IPS-18c (cell line): ENCODE results near the gene PRRT2.
A peak's percentile ranks its signal among the peaks of the same experiment; 100 is the strongest.

Source experiments
- H3K4me3 ChIP-seq: 2 replicates; pipeline ENCODE4 v1.7.0; 2013; ENCODE audit warnings: low read depth, mild to moderate bottlenecking, low read length, moderate library complexity; ENCODE audit not compliant: insufficient read depth
- H3K9me3 ChIP-seq: one replicate; pipeline ENCODE4 v1.6.1; 2013; ENCODE audit warnings: mild to moderate bottlenecking, low read length, moderate library complexity; ENCODE audit not compliant: control insufficient read depth, insufficient read depth

PRRT2 gene

DNA sequence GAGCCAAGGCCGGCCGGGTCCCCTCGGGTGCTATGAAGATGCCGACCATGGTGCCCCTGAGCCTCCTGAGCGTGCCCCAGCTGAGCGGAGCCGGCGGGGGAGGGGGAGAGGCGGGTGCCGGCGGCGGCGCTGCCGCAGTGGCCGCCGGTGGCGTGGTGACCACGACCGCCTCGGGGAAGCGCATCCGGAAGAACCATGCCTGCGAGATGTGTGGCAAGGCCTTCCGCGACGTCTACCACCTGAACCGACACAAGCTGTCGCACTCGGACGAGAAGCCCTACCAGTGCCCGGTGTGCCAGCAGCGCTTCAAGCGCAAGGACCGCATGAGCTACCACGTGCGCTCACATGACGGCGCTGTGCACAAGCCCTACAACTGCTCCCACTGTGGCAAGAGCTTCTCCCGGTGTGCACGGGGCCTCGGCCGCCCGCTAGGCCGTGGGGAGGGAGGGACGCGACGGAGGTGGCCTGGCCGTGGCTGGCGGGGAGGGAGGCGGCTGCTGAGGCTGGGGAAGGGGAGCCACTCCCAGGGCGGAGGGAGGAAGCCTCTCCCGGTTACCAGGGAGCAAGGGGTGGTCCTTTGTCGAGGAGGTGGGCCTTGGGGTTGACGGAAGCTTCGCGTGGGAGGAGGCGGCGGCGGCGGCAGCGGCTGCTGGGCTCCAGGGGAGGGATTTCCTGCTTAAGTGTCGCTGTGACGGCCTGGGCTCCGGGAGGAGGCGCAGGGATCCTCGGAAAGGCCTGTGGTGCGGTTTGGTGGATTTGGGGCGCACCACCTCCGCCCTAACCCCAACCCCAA is 4.4 kb upstream of the PRRT2 start:
- Histone ChIP-seq H3K4me3 (peak overlapping the region; percentile 88), H3K9me3 (no peaks in the 10 kb centered on the region)

DNA sequence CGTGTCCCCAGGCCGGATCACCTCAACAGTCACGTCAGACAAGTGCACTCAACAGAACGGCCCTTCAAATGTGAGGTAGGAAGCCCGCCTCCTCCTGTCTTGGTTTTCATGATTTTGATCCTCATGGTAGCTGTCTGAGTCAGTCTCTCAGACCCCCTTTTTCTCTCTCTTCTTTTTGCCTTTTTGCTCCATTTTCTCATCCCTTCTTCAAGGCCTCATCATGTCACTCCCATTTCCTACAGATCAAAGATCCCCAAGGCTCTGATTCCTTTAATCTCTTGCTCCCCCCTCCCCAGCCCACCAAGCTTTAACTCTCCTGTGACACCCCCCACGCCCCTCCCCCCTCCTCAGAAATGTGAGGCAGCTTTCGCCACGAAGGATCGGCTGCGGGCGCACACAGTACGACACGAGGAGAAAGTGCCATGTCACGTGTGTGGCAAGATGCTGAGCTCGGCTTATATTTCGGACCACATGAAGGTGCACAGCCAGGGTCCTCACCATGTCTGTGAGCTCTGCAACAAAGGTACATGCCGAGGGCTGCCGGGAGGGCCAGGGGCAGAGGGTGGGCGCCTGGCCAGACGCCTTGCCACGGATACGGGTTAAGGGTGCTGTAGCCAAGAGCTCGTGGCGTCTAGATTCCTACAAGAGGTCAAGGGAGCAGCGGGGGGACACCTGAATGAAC is 3.6 kb upstream of the PRRT2 start:
- Histone ChIP-seq H3K4me3 (peak overlapping the region; percentile 88), H3K9me3 (no peaks in the 10 kb centered on the region)

DNA sequence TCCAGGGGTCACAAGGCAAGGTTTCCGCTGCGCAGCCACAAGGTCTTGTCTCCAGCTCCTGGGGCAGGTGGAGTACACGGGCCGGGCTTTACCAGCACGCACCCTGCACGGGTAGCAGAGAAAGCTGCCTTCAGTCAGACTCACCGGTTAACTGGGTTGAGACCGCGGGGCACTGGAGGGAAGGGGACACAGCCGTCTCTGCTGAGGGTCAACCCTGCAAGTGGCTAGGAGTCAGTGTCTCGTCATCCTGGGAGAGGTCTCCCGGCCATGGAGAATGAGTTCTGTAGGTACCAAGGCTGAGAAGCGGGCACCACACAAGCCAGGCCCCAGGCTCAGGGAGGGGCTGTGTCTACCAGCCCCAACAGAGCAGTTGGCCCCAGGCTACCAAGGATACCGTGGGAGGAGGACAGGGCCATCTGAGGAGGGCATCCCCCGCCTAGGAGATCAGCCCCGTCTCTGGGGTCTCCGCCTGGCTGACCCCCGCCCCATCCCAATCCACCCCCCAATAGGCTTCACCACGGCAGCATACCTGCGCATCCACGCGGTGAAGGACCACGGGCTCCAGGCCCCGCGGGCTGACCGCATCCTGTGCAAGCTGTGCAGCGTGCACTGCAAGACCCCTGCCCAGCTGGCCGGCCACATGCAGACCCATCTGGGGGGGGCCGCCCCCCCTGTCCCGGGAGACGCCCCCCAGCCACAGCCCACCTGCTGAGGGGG is 2.8 kb upstream of the PRRT2 start:
- no peaks in the 10 kb centered on the region for H3K9me3 ChIP-seq
- H3K4me3 ChIP-seq, result peak overlapping the region; percentile 88; the same call in 1 of the 2 replicates

DNA sequence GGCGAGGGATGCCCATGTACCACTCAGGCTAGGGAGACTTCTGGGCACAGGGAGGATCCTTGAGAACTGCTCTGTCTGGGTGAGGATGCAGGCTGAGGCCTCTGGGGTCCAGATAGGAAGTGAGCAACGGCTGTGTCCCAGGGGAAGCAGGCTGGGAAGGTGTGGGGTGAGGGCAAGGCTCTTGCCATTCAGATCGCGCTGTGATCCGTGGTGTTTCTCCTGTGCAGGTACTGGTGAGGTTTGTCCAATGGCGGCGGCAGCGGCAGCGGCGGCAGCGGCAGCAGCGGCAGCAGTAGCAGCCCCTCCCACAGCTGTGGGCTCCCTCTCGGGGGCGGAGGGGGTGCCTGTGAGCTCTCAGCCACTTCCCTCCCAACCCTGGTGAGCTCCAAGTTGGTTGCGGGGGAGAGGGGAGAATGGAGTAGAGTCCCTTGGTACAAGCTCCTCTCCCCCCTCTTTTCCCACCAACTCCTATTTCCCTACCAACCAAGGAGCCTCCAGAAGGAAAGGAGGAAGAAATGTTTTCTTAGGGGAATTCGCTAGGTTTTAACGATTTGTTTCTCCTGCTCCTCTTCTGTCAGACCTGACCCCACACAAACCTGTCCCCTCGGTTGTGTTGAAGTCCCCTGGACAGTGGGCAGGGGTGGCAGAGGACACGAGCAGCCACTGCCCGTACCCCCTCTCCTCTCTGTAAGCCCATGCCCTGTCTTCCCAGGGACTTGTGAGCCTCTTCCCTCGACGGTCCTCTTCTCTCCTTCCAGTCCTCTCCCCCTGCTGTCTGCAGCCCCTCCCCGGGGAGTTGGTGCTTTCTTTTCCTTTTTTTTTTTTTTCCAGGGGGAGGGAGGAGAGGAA is 1.9 kb upstream of the PRRT2 start:
- H3K9me3 ChIP-seq, result no peaks in the 10 kb centered on the region
- H3K4me3 ChIP-seq, result peak overlapping the region; percentile 28

DNA sequence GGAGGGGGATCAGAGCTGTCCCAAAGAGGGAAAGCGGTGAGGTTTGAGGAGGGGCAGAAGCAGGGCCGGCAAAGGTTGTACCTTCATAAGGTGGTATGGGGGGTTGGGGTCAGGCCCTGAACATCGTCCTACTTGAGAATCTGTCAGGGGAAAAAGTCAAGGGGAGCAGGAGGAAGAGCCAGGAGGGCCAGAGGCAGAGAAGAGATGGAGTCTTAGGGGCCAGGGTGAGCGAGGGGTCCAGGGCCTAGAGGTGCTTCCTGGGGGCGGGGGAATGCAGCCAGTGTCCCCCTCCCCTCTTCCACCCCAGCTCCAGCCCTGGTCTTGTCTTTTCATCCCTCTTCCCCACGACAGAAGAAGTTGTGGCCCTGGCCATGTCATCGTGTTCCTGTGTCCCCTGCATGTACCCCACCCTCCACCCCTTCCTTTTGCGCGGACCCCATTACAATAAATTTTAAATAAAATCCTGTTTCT is 1.3 kb upstream of the PRRT2 start:
- no peaks in the 10 kb centered on the region for H3K9me3 ChIP-seq
- H3K4me3 ChIP-seq, result peak overlapping the region; percentile 25

DNA sequence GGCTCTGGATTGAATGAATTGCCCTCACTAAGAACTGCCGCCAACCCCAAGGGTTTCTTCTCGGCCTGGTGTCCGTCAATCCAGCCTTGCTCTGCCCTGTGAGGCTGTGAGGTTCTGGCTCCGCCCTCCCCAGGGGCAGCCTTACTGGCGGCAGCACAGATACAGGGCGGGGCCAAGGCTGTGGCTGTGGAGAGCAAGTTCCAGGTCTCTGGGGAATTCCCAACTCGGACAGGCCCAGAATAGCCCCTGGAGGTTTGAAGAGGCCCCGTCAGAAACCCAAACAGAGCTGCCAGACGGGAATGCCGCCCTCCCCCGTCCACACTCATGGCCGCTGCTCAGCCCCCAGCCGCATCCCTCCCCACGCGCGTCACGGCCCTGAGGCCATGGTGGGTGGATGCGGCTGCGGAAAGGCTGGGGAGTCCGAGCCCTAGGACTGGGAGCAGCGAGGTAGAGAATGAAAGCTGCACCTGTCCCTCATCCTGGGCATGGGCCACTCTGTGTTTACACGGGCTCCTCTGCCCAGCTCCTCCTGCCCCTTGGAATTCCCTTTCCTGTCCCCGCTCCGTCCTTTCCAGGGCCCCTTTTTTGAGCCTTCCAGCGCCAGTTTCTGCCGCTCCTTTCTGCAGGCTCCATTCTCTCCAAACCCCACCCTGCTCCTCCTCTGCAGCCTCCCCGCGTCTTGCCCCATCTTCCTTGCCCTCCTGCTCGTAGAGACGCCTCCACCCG is 660 bp upstream of the PRRT2 start:
- no peaks in the 10 kb centered on the region for H3K9me3 ChIP-seq
- peak overlapping the region; percentile 88 for H3K4me3 ChIP-seq

DNA sequence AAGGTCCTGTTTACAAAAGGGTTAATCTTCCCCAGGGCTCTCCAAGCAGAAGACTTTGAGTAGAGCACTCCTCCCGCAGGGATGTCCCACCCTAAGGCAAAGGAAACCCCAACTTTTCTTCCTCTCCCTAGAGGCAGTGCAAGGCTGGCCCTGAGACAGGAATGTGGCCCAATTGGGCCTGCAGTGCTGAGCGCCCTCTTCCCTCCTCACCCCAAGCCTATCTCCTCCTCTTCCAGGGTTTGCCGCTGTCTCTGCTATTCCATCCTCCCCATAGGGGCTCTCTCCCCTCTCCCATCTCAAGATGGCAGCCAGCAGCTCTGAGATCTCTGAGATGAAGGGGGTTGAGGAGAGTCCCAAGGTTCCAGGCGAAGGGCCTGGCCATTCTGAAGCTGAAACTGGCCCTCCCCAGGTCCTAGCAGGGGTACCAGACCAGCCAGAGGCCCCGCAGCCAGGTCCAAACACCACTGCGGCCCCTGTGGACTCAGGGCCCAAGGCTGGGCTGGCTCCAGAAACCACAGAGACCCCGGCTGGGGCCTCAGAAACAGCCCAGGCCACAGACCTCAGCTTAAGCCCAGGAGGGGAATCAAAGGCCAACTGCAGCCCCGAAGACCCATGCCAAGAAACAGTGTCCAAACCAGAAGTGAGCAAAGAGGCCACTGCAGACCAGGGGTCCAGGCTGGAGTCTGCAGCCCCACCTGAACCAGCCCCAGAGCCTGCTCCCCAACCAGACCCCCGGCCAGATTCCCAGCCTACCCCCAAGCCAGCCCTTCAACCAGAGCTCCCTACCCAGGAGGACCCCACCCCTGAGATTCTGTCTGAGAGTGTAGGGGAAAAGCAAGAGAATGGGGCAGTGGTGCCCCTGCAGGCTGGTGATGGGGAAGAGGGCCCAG is 1.0 kb downstream of the PRRT2 start:
- H3K9me3 ChIP-seq, result no peaks in the 10 kb centered on the region
- H3K4me3 ChIP-seq, result peak overlapping the region; percentile 88

DNA sequence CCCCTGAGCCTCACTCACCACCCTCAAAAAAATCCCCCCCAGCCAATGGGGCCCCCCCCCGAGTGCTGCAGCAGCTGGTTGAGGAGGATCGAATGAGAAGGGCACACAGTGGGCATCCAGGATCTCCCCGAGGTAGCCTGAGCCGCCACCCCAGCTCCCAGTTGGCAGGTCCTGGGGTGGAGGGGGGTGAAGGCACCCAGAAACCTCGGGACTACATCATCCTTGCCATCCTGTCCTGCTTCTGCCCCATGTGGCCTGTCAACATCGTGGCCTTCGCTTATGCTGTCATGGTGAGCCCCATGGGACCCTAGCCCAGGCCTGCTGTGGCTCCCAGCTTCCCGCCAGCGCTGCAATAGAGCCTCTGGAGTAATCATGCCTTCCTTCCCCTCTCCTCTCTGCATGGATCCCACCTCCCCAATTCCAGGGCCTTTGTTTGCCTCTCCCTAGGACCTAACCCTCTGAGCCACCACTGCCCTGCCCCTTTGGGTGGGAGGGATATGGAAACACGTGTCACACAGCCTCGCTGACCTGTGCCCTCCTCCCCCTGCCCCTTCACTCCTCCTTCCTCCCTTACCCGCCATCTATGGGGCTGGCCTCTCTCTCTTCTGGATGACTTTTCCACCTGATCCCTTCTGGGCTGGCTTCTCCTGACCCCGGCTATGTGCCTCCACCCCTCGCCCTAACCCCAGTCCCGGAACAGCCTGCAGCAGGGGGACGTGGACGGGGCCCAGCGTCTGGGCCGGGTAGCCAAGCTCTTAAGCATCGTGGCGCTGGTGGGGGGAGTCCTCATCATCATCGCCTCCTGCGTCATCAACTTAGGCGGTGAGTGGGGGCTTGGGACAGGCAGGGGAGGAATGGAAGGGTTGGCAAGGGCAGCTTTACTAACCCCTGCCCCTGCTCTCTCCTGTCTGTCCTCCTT is 1.9 kb downstream of the PRRT2 start:
- H3K9me3 ChIP-seq, result no peaks in the 10 kb centered on the region
- peak overlapping the region; percentile 69; the same call in 1 of the 2 replicates for H3K4me3 ChIP-seq

DNA sequence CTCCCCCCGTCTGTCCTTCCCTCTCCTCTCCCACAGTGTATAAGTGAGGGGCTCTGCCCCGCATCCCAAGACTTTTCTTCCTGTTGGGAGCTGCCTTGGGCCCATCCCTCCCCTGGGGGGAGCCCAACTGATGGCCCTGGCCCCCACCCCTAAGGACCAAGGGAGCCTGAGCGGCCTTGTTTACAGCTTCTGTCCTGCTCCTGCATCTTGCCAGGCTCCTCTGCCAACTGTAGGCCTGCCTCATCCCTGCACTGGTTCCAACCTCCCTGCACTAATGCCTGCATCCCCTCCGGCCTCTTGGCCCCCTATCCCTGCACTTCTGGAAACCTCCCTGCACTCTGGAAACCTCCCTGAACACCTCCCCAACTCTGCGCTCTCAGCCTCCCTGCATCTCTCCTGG is 2.6 kb downstream of the PRRT2 start:
- peak overlapping the region; percentile 69 for H3K4me3 ChIP-seq
- no peaks in the 10 kb centered on the region for H3K9me3 ChIP-seq

DNA sequence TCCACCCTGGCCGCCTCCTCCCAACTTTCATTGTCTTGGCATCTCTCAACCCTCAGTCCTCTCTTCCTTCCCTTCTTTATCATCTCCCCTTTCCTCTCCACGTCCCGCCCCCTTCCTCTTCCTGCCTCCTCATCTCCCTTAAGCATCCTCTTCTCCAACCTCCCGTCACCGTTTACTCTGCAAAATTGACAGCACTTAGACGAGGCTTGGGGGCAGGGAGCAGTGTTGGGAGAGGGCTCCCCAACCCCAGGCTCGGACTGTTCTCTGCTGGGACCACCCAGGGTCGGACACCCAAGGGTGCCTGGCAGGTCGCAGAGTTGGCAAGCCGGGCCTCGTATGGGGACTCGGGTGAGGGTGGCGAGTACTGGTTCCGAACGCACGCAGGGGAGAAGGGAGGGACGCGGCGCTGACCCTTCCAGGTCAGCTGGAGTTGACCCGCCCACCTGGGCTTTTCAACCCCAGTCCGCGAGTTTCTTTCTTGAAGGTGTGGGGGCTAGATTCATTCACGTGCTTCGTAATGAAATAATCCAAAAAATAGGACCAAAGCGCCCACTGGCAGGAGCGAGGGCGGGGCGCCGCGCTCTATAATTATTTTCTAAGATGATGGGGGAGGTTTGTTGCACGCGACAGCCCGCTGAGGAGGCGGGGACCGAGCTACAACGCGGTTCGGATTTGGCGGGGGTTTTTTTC is 3.2 kb downstream of the PRRT2 start:
- Histone ChIP-seq H3K4me3 (peak overlapping the region; percentile 69), H3K9me3 (no peaks in the 10 kb centered on the region)

DNA sequence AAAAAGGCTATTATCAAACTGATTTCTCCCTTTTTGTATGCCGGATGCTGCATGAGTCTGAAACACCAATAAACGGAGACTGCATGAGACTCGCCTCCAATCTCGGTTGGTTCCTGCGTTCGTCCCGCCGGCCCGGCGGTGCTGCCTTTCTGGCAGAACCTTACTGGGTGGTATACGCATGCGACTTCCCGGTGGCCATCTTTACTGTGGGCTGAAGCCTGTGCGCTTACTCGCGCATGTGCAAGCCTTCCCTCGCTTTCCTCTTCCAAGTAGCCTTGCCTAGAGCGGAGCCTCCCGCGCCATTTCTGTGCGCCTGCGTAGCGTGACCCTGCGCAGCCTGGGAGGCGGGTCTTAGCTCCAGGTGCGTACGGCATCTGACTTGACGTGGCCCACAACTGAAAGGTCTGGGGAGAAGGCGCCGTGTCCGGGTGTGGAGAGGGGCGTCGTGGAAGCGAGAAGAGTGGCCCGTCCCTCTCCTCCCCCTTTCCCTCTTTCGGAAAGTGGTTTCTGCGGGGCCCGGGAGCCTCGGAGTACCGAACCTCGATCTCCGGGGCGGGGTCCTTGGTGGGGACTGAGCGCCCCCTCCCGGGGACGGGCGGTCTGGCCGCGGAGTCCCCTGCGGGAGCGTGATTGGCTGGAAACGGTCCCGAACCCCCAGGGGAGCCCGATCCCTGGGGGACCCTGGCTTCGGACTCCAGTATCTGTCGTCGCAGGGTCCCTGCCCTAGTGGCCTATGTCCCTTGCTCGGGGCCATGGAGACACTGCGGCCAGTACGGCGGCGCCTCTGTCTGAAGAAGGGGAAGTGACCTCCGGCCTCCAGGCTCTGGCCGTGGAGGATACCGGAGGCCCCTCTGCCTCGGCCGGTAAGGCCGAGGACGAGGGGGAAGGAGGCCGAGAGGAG is 4.0 kb downstream of the PRRT2 start, which contains the start of gene PAGR1:
Gene PAGR1, plus strand, starts transcription at position 360 of the 901 bp plus-strand sequence. Its CDS starts 374 bp downstream, at position 734.
- Histone ChIP-seq H3K4me3 (peak within 1 kb of the TSS; percentile 99), H3K9me3 (no peaks in the 10 kb centered on the region)

DNA sequence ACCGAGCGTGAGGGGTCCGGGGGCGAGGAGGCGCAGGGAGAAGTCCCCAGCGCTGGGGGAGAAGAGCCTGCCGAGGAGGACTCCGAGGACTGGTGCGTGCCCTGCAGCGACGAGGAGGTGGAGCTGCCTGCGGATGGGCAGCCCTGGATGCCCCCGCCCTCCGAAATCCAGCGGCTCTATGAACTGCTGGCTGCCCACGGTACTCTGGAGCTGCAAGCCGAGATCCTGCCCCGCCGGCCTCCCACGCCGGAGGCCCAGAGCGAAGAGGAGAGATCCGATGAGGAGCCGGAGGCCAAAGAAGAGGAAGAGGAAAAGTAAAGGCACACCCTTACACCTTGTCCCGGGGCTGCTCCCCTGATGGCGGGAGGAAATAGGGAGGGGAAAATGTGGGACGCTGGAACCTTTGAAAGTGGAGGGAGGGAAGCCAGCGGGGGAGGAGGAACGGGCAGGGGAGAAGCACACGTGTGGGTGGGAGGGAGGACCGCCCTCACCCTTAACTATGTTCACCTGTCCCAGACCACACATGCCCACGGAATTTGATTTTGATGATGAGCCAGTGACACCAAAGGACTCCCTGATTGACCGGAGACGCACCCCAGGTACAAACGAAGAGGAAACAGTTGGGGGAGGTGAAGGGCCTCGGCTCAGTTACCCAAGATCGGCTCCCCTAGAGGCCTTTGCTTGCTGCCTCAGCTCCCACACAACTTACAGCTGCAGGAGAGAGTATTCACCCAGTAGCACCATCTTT is 4.9 kb downstream of the PRRT2 start:
- peak overlapping the region; percentile 99 for H3K4me3 ChIP-seq

DNA sequence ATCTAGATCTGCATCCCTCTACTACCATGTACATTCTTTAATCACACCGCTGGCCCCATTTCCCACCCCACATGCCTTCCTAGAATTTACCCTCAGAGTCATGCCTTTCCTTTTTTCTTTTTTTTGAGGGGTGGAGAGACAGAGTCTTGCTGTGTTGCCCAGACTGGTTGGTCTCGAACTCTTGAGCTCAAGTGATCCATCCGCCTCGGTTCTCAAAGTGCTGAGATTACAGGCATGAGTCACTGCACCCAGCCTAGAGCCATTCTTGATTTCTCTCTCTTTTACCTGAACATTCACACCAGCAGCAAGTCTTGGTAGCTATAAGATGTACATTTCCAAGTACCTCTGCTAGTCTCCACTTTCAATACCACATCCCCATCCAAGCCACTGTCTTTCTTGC is 6.1 kb downstream of the PRRT2 start:
- no peaks in the 10 kb centered on the region for H3K9me3 ChIP-seq
- no peak overlapping the region for H3K4me3 ChIP-seq

More for the DNA sequence above, 4.9 kb downstream of the PRRT2 start:
- H3K9me3 ChIP-seq, result no peaks in the 10 kb centered on the region
